Measurements from ENCODE around the gene ASIC1.

ASIC1 gene

DNA sequence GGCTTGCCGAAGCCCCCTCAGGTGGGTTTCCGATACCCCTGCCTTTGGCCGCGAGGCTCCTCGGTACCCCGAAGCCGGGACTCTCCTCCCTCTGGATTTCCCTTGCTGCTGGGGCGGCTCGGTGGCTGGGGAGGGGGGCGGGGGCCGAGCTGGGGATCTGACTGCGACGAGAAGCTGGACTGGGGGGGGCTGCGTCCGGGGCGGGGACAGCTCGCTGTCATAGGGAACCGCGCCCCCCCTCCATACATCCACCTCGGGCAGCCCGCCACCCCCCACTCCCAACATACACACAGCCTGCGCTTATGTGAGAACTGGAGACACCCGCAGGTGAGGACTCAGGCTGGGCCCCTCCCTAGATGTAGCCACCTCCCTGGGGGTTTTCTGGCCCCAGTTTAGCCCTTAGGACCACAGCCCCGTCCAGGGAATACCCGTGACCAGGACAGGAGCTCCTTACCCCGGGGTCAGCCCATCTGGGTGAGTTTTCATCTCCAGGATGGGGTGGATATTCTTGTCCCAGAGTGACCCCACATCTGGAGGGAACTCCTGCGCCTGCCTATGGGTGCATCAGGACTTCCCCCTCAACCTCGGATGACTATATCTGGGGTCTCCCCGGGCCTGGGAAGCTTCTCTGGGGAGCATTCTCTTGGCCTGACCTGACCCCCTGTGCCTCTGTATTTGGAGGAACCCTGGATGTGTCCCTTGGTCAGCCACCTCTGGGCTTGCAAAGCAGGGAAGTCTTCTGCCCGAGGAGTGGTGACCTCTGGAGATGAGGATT lies 687 bp downstream of the ASIC1 start:
- no peak for DNase-seq
- in situ Hi-C loops (cut with MboI; ENCODE audit: low pct_unique_long_range_greater_than_20kb, low sequenced_read_pairs): no loop called here

DNA sequence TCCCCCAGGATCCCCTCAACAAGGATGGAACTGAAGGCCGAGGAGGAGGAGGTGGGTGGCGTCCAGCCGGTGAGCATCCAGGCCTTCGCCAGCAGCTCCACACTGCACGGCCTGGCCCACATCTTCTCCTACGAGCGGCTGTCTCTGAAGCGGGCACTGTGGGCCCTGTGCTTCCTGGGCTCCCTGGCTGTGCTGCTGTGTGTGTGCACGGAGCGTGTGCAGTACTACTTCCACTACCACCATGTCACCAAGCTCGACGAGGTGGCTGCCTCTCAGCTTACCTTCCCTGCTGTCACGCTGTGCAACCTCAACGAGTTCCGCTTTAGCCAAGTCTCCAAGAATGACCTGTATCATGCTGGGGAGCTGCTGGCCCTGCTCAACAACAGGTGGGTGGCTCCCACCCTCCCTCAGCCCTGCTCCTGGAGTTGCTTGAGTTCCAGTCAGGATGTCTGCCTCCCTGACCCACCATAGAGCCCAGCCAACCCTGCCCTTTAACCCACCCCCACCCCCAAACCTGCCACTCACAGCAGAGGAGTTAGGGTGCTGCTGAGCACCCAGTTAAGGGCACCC lies 1.4 kb downstream of the ASIC1 start:
- in situ Hi-C loops (cut with MboI; ENCODE audit: low pct_unique_long_range_greater_than_20kb, low sequenced_read_pairs): no loop called here
- DNase-seq: no peak

DNA sequence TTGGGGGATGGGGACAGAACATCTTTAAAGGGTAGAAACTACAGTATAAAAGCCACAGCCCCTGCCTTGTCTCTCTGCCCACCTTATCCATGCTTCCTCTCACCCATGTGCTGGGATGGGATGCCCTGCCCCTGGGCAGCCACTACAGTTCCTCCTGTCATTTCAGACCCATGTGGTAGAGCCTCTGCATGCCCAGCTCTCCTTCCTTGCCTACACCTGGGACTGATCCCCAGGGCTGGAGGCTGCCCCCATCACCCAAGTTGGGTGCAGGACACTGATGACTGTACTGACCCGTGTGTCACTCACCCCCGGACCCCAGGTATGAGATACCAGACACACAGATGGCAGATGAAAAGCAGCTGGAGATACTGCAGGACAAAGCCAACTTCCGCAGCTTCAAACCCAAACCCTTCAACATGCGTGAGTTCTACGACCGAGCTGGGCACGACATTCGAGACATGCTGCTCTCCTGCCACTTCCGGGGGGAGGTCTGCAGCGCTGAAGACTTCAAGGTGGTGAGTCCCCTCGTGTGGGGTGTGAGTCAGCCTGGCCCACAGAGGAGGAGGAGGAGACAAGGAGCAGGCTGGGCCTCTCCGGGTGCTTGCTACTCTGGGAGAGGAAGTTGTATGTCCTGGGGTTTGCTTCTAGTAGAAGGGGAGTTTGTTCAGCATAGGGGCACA lies 2.2 kb downstream of the ASIC1 start:
- in situ Hi-C loops (cut with MboI; ENCODE audit: low pct_unique_long_range_greater_than_20kb, low sequenced_read_pairs): loop anchor here (10.0 kb wide), 1 partner anchor 85 kb away; the partner anchor contains the start of gene AQP6
- no peak for DNase-seq

DNA sequence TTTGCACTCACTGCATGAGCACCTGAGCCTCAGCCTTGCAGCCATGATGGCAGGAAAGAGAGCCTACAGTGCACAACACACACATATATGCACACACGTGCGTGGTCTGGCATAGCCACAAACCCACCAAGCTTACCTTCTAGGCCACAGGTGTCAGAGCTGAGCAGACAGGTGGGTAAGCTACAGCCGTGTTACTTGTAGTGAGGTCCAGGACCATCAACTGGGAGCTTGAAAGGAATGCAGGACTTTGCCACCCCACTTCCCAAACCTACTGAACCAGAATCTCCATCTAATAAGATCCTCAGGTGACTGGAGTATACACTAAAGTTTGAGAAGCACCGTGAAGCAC lies 2.7 kb downstream of the ASIC1 start:
- no peak for DNase-seq
- in situ Hi-C loops (cut with MboI; ENCODE audit: low pct_unique_long_range_greater_than_20kb, low sequenced_read_pairs): loop anchor here (10.0 kb wide), 1 partner anchor 85 kb away; the partner anchor contains the start of gene AQP6

DNA sequence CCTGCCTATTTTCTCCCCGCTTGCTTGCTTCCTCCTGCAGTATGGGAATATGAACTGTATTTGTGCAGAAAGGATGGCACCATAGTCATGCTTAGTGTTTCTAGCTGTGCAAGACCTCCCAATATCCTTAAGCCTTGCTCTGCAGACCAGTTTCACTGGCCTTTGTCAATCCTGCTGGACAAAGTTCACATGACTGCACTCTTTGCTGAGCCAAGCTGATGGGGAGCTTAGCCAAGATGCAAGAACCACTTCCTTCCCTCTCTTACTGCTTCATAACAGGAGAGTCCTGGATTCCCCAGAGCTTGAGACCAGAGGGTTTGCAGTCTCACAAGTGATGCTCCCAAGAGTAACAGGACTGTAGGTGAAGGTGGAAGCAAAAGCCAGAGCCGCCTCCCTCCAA lies 3.8 kb downstream of the ASIC1 start:
- DNase-seq: no peak
- in situ Hi-C loops (cut with MboI; ENCODE audit: low pct_unique_long_range_greater_than_20kb, low sequenced_read_pairs): loop anchor here (10.0 kb wide), 1 partner anchor 86 kb away; the partner anchor contains the start of gene AQP6

DNA sequence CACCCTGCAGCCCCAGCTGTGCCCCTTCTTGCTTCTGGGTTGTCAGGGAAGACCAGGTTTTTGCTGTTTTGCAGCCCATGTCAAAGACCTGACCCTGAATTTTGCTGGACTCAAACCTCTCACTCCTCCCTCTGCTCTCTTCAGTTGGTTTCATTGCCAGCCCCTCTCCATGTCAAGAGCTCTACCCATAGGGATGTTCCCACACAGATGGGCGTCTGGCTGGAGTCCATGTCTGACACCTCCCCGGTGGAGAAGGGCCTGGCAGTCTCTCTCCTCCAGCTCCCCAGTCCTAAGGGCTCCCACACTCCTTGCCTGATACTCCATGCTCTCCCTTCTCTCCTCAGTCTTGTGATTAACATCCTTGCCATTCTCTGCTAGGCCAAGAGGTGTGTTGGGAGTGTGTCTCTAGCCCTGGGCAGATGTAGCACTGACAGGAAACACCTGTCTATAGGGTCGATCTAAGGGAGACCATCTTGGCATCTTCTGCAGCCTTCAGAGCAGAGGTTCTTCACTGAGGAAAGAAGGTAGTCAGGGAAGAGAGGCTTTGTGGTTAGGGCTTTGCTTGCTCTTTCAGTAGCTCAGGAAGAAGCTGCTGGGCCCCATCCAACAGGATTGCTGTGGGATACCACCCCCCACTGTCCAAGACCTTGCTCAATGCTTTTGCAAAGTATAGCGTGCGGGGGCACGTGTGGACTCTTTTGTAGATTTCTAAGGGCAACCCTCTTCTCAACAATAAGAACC lies 4.7 kb downstream of the ASIC1 start:
- no peak for DNase-seq
- in situ Hi-C loops (cut with MboI; ENCODE audit: low pct_unique_long_range_greater_than_20kb, low sequenced_read_pairs): loop anchor here (10.0 kb wide), 1 partner anchor 87 kb away; the partner anchor contains the start of gene AQP6

DNA sequence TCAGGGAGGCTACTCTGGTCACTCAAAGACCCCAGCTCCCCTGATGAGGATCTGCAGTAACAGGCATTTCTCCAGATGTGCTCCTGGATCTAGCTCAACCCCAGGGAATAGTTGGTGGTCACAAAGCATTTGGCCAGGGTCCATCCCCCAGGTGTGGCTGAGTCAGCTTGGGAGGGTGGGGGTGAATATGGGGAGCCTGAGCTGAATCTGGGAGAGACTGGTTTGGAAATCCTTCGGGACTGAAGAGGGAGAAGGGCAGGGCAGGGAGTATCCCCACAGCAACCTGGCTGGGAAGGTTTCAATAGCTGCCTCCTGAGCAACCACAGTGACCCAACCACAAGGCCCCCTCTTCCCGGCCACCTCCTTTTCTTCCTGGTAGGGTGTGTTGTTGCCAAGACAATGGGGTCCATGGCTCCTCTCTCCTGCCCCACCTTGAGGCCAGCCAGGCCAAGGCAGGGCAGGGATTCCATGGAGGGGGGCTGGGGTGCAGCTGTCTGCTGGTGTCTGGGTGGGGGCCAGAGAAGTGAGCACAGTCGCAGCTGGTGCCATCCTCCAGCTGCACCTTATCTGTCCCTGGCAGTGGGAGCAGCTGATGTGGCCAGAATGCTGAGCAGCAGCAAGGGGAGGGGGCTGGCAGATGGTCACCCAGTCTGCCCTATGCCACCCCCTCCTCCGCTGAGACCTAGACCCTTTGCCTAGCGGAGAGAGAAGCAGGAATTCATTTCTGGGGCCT lies 5.5 kb downstream of the ASIC1 start:
- in situ Hi-C loops (cut with MboI; ENCODE audit: low pct_unique_long_range_greater_than_20kb, low sequenced_read_pairs): loop anchor here (10.0 kb wide), 1 partner anchor 88 kb away; the partner anchor contains the start of gene AQP6
- DNase-seq: no peak

DNA sequence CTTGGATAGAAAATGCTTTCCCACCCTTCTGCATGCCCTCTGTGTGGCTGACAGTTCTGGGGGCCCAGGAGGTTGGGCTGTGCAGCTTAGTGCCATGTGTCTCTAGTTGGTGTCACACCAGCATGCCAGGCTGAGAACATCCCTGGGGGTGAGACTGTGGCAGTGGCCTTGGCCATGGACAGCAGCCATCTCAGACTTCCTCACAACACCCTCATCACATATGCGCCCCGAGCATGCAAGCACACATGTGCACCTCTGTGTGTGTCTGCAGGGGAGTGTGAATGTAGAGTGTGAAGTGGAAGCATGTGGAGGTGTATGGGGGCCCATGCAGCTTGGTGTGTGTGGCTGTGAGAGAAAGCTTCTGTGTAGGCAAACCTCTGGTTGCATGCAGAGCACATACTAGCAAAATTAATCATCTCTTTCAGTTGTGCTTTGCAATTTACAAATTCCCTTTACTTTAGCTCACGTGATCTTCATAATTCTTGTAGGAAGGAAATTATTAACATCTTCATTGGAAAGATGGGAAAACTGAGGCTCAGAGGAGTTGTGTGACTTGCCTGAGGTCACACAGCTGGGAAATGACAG lies 8.4 kb downstream of the ASIC1 start:
- no peak for DNase-seq
- in situ Hi-C loops (cut with MboI; ENCODE audit: low pct_unique_long_range_greater_than_20kb, low sequenced_read_pairs): loop anchor here (10.0 kb wide), 1 partner anchor 91 kb away; the partner anchor contains the start of gene AQP6

DNA sequence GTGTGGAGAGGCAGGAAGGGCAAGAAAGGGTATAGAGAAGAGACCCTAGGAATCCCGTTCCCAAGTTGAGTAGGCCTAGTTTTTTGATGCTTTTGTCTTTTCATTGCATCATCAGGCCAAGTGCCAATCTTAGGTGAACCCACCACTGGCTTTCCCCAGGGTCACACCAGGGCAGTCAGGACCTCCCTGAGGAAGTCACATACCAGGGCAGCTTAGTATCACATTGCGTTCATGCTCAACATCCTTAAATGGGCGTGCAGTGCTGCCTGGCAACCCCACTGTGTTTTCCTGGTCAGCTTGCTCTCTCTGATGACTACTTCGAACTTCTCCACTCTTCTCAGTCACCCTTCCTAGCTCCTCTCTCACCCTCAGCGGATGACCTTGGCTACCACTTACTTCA lies 9.0 kb downstream of the ASIC1 start:
- DNase-seq: no peak
- in situ Hi-C loops (cut with MboI; ENCODE audit: low pct_unique_long_range_greater_than_20kb, low sequenced_read_pairs): loop anchor here (10.0 kb wide), 1 partner anchor 92 kb away; the partner anchor contains the start of gene AQP6

DNA sequence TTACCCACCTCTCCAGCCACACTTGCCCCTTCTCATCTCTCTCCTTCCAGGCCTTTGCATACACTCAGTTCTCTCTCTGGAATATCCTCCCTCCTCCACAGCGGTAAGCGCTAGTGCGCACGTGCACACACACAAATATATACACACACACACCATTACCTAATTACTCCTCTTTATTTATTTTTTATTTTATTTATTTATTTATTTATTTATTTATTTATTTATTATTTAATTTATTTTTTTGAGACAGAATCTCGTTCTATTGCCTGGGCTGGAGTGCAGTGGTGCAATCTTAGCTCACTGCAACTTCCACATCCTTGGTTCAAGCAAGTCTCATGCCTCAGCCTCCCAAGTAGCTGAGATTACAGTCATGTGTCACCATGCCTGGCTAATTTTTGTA lies 11.7 kb downstream of the ASIC1 start:
- DNase-seq: no peak
- in situ Hi-C loops (cut with MboI; ENCODE audit: low pct_unique_long_range_greater_than_20kb, low sequenced_read_pairs): loop anchor here (10.0 kb wide), 1 partner anchor 94 kb away; the partner anchor contains the start of gene AQP6

DNA sequence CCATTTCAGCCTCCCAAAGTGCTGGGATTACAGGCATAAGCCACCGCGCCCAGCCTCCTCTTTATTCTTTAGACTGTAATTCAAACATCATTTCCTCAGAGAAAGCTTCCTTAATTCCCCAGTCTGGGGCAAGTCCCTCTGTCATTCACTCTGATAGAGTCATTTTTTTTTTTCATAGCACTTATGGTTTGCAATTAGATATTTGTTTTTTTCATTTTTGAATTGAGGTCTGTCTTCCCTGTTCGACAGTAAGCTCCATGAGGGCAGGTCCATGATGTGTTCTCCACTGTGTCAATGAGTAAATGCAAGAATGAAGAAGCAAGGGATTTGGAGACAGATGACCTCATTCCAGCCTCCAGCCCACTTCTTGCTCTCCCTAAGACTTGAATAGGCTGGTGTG lies 12.1 kb downstream of the ASIC1 start:
- DNase-seq: no peak
- in situ Hi-C loops (cut with MboI; ENCODE audit: low pct_unique_long_range_greater_than_20kb, low sequenced_read_pairs): loop anchor here (10.0 kb wide), 1 partner anchor 95 kb away; the partner anchor contains the start of gene AQP6

DNA sequence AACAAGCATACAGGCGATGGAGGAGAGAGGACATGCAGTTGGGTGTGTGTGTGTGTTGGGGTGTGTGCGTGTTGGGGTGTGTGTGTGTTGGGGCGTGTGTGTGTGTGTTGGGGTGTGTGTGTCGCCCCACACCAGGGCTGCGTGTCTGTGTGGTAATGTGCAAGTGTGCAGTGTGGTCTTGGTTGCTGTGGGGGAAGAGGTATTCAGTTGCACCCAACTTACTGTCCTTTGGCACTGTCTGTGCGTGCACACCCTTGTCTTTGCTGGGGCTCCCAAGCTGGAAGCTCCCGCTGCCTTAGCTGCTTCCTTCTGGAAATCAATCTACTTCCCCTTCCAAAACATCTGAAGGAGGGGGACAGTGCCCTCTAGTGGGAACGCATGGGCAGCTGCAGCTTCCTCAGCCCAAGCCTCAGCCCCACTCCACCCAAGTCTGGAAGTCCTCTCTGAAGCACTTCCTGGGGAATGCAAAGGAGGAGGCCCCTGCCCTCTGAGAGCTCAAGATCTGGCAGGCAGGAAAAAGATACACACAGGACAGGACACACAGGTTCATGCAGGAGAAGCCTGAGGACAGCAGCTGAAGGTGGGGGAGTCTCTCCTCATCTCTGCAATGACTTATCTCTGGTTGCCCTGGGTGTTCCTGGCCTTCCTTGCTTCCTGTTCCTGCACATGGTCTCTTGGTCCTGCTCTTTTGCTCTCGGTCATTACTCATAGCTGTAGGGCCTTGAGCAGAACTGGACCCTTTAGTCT lies 13.1 kb downstream of the ASIC1 start:
- in situ Hi-C loops (cut with MboI; ENCODE audit: low pct_unique_long_range_greater_than_20kb, low sequenced_read_pairs): no loop called here
- DNase-seq: peak; percentile 88

DNA sequence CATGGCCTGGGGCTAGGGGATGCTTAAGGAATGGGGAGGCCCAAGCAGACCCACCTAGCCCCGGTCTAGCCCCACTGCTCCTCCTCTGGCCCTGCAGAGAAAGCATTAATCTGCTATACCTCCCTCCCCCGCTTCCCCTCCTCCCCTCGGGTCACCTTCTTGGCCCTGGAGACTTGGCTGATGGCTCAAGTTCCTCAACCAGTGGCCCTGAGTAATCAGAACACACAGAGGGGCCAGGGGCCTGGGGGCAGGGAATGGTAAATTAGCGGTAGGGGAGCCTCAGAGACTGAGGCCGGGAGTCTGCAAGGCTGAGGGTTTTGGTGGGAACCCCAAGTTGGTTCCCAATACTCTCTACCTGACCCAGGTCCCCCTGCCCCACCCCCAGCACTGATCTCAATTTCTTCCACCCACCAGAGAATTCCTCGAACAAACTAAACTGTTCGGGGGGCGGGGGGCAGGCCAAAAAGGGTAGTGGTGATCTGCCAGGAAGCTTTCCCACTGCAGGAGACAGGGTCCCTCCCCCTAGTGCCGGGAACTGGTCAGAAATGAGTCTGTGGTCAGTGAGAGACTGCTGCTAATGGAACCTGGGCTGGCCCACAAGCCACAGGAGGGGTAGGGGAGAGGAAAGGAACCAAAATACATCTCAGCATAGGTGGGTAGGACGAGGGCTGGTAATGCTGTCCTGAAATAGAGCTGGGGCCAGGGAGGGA lies 15.0 kb downstream of the ASIC1 start:
- no peak for DNase-seq
- in situ Hi-C loops (cut with MboI; ENCODE audit: low pct_unique_long_range_greater_than_20kb, low sequenced_read_pairs): no loop called here

DNA sequence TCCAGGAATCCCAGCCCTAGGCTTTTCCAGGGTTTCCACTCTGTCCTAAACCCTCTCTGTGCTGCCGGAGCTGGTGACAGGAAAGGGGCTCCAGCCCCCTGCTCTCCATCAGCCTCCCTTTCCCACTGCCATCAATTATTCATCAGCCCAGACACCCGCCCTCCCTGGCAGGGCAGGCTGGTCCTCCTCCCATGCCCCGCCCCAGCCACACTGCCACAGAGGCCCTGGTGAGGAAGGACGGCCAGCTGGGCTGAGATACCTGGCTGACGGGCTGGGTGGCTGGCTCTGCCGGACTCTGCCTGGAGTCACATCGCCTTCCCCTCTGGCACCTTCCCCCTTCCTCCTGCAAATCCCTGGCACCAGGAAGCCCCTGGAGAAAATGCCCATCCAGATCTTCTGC lies 15.8 kb downstream of the ASIC1 start:
- in situ Hi-C loops (cut with MboI; ENCODE audit: low pct_unique_long_range_greater_than_20kb, low sequenced_read_pairs): no loop called here
- no peak for DNase-seq

DNA sequence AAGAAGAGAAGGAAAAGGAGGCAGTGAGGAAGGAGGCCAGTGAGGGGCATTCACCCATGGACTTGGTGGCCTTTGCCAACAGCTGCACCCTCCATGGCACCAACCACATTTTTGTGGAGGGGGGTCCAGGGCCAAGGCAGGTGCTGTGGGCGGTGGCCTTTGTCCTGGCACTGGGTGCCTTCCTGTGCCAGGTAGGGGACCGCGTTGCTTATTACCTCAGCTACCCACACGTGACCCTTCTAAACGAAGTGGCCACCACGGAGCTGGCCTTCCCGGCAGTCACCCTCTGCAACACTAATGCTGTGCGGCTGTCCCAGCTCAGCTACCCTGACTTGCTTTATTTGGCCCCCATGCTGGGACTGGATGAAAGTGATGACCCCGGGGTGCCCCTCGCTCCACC lies 16.3 kb downstream of the ASIC1 start:
- in situ Hi-C loops (cut with MboI; ENCODE audit: low pct_unique_long_range_greater_than_20kb, low sequenced_read_pairs): no loop called here
- DNase-seq: no peak

DNA sequence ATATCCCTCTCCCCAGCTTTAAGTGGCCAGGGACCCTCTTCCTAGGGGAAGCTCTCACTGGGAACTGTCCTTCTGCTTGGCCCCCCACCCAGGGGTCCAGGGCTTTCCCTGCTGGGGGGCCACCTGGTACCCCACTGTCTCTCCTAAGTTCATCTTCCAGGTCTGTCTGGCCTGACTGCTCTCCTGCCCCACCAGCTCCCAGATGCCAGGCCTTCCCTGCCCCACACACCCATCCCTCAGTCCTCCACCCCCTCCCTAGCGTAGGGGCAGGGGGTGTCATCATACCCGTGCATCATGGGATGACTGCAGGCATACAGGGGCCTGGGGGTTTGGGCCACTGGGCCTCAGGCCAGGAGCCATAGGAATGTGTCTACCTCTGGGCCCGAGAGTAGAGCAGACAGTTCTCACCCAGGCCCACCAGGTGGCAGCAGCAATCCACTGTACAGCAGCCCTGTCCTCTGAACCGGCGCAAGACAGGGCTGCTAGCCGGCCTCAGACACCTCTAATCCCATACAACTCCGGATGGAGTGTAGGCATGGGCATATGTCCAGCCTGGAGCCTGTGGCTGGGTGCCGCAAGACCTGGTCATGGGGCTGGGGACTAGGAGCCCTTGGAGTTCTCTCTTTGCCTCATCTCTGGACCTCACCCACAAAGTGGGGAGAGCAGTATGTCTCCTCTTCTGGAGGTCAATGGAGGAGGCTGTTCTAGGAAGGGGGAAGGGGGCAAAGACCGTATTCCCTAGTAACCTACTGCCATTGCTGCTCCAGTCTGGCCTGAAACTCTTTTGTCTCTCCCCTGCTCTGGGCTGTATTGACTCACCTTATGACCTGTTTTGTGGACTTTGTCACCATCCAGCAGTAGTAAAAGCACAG lies 17.8 kb downstream of the ASIC1 start:
- in situ Hi-C loops (cut with MboI; ENCODE audit: low pct_unique_long_range_greater_than_20kb, low sequenced_read_pairs): no loop called here
- peak; percentile 73 for DNase-seq
